Ishikawa (cell line): ENCODE data around the gene TMEM245.

Source experiments
- CEBPB ChIP-seq: IDR thresholded peaks from 2 replicates; pipeline ENCODE4 v1.6.1; 2012
- CREB1 ChIP-seq: IDR thresholded peaks from 2 replicates; pipeline ENCODE4 v1.6.1; 2012; ENCODE audit warnings: low read depth
- EGR1 ChIP-seq: IDR thresholded peaks from 2 replicates; pipeline ENCODE4 v1.6.1; 2012
- EP300 ChIP-seq: IDR thresholded peaks from 2 replicates; pipeline ENCODE4 v1.6.1; 2012; ENCODE audit warnings: borderline replicate concordance
- FOXM1 ChIP-seq: IDR thresholded peaks from 2 replicates; pipeline ENCODE4 v1.6.1; 2012; ENCODE audit warnings: low read depth, borderline replicate concordance
- NFIC ChIP-seq: IDR thresholded peaks from 2 replicates; pipeline ENCODE4 v1.6.1; 2012
- RAD21 ChIP-seq: IDR thresholded peaks from 2 replicates; pipeline ENCODE4 v1.6.1; 2012; ENCODE audit warnings: low read depth
- TAF1 ChIP-seq: IDR thresholded peaks from 2 replicates; pipeline ENCODE4 v1.6.1; 2012; ENCODE audit warnings: low read depth, mild to moderate bottlenecking
- TCF12 ChIP-seq: IDR thresholded peaks from 2 replicates; pipeline ENCODE4 v1.6.1; 2012; ENCODE audit warnings: low read depth
- TEAD4 ChIP-seq: IDR thresholded peaks from 2 replicates; pipeline ENCODE4 v1.6.1; 2012
- YY1 ChIP-seq: IDR thresholded peaks from 2 replicates; pipeline ENCODE4 v1.6.1; 2012; ENCODE audit warnings: low read depth
- ZBTB7A ChIP-seq: IDR thresholded peaks from 2 replicates; pipeline ENCODE4 v1.6.1; 2012; ENCODE audit warnings: low read depth
- TF ChIP-seq, protein P1 (sequence below): IDR thresholded peaks from 2 replicates; pipeline ENCODE4 v1.6.1; 2012
- TF ChIP-seq, protein P2 (sequence below): IDR thresholded peaks from 2 replicates; pipeline ENCODE4 v1.6.1; 2012
- TF ChIP-seq, protein P3 (sequence below): IDR thresholded peaks from 2 replicates; pipeline ENCODE4 v1.6.1; 2012; ENCODE audit warnings: low read depth, mild to moderate bottlenecking

Gene TMEM245

DNA sequence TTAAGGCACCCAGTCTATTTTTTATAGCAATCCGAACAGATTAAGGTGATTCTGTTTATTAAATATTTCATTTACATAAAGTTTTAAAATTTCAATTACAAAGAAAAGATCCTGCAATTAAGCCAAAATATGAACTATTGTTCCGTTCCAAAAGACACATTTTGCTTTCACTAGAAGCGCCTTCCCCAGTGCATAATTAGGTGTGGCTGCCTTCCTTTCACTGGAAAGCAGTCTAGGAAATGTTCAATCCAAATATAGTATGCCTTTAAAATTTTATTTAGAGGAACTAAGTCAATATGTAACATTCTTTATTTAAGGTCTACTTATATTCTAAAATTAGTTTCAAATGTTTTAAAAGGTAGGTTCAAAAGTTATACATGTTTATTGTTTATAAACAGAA, 114.1 kb downstream of the TMEM245 start:
- TF ChIP-seq TEAD4, result no peak
- no peak for TF ChIP-seq FOXM1
- TF ChIP-seq CEBPB, result no peak
- no peak for TF ChIP-seq YY1
- TF ChIP-seq ZBTB7A, result no peak
- no peak for TF ChIP-seq RAD21
- TF ChIP-seq, protein P1, sequence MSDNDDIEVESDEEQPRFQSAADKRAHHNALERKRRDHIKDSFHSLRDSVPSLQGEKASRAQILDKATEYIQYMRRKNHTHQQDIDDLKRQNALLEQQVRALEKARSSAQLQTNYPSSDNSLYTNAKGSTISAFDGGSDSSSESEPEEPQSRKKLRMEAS, result no peak
- TF ChIP-seq, protein P2, sequence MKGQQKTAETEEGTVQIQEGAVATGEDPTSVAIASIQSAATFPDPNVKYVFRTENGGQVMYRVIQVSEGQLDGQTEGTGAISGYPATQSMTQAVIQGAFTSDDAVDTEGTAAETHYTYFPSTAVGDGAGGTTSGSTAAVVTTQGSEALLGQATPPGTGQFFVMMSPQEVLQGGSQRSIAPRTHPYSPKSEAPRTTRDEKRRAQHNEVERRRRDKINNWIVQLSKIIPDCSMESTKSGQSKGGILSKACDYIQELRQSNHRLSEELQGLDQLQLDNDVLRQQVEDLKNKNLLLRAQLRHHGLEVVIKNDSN, result no peak
- TF ChIP-seq EGR1, result no peak
- no peak for TF ChIP-seq TCF12
- TF ChIP-seq, protein P3, sequence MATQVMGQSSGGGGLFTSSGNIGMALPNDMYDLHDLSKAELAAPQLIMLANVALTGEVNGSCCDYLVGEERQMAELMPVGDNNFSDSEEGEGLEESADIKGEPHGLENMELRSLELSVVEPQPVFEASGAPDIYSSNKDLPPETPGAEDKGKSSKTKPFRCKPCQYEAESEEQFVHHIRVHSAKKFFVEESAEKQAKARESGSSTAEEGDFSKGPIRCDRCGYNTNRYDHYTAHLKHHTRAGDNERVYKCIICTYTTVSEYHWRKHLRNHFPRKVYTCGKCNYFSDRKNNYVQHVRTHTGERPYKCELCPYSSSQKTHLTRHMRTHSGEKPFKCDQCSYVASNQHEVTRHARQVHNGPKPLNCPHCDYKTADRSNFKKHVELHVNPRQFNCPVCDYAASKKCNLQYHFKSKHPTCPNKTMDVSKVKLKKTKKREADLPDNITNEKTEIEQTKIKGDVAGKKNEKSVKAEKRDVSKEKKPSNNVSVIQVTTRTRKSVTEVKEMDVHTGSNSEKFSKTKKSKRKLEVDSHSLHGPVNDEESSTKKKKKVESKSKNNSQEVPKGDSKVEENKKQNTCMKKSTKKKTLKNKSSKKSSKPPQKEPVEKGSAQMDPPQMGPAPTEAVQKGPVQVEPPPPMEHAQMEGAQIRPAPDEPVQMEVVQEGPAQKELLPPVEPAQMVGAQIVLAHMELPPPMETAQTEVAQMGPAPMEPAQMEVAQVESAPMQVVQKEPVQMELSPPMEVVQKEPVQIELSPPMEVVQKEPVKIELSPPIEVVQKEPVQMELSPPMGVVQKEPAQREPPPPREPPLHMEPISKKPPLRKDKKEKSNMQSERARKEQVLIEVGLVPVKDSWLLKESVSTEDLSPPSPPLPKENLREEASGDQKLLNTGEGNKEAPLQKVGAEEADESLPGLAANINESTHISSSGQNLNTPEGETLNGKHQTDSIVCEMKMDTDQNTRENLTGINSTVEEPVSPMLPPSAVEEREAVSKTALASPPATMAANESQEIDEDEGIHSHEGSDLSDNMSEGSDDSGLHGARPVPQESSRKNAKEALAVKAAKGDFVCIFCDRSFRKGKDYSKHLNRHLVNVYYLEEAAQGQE, result no peak
- no peak for TF ChIP-seq EP300
- TF ChIP-seq CREB1, result no peak

DNA sequence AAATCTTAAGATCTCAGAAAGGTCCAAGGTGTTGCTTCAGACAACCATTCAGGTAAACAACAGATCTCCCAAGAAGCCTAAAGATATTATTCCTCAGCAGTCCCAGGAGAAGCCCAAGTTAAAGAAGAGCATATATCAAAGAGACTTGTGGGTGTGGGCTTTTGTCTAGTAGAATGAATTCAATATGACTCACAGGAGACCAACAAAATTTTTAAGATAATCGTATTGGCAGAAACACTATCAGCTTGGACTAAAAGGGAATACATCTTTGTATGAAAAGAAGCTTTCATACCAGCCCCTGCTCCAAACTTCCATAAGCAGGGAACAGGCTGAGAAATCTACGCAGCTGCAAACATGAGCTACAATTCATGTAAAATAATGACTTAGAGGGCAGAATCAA, 116.6 kb downstream of the TMEM245 start:
- TF ChIP-seq, protein P2, result no peak
- TF ChIP-seq, protein P3, result no peak
- no peak for TF ChIP-seq TAF1
- TF ChIP-seq EP300, result no peak
- TF ChIP-seq CREB1, result no peak
- no peak for TF ChIP-seq TCF12
- TF ChIP-seq RAD21, result no peak
- TF ChIP-seq ZBTB7A, result no peak
- no peak for TF ChIP-seq CEBPB
- TF ChIP-seq YY1, result no peak
- TF ChIP-seq EGR1, result no peak
- TF ChIP-seq, protein P1, result no peak
- TF ChIP-seq TEAD4, result no peak
- TF ChIP-seq NFIC, result no peak
- TF ChIP-seq FOXM1, result no peak

DNA sequence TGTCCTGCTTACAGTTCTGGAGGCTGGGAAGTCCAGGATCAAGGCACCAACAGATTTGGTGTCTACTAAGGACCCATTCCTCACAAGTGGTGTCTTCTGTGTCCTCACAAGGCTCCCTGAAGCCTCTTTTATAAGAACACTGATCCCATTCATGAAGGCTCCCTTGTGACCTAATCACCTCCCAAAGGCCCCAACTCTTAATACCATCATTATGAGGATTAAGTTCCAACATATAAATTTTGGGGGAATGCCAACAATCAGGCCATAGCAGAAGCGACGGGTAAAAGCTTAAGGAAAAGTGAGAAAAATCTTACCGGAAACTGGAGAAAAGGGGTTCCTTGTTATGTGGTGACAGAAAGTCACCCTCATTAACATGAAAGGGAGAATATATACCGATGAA, 117.6 kb downstream of the TMEM245 start:
- TF ChIP-seq TCF12, result no peak
- TF ChIP-seq NFIC, result no peak
- TF ChIP-seq, protein P3, result no peak
- TF ChIP-seq, protein P1, result no peak
- no peak for TF ChIP-seq EP300
- TF ChIP-seq, protein P2, result no peak
- no peak for TF ChIP-seq CREB1
- TF ChIP-seq ZBTB7A, result no peak
- TF ChIP-seq TAF1, result no peak
- TF ChIP-seq EGR1, result no peak
- TF ChIP-seq CEBPB, result no peak
- TF ChIP-seq YY1, result no peak
- no peak for TF ChIP-seq TEAD4
- TF ChIP-seq FOXM1, result no peak

DNA sequence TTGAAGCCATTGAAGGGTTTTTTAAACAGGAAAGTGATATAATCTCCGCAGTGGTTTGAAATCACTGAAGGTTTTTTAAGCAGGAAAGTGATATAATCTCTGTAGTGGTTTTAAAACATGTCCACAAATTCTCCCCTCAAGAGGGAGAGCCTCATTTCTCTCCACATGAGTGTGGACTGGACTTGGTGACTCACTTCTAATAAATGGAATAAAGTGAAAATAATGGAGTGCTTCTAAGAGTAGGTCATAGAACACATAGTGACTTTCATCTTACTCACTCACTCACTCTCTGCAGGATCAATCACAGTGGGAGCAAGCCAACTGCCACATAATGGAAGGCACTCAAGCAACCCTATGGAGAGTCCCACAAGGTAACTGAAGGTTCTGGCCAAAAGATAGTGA, 118.5 kb downstream of the TMEM245 start:
- no peak for TF ChIP-seq TAF1
- TF ChIP-seq EP300, result no peak
- no peak for TF ChIP-seq EGR1
- TF ChIP-seq TEAD4, result no peak
- TF ChIP-seq, protein P2, result no peak
- no peak for TF ChIP-seq ZBTB7A
- TF ChIP-seq TCF12, result no peak
- no peak for TF ChIP-seq RAD21
- TF ChIP-seq FOXM1, result no peak
- TF ChIP-seq, protein P3, result no peak
- TF ChIP-seq YY1, result no peak
